CD14-positive monocyte (primary cell): ENCODE measurements around the gene MICAL2. TPM values are rescaled to one million over a fixed set of nuclear protein-coding genes. Genes with fewer than 3 reads are reported as not detected.

ENCODE experiments used
- DNase-seq, 3 donors: peaks; one replicate each; pipeline ENCODE4 v3.0.0-alpha.2; 2011 to 2022
- H2AFZ ChIP-seq: 2 replicates; pipeline ENCODE4 v1.6.0; 2012; ENCODE audit warnings: mild to moderate bottlenecking, low read depth, low read length, inconsistent platforms; ENCODE audit not compliant: insufficient read depth, poor library complexity, severe bottlenecking
- H3K27ac ChIP-seq, 2 donors: 1 replicate in 1 of 2; 2 replicates in 1 of 2; pipeline ENCODE4 v1.5.1; 2012 to 2013; ENCODE audit warnings: low read length in 2 of 2, control low read depth in 1 of 2, inconsistent platforms in 1 of 2, low read depth in 1 of 2, mild to moderate bottlenecking in 1 of 2
- H3K27me3 ChIP-seq, 2 donors: one replicate each; pipeline versions ENCODE4 v1.6.0 to v1.6.1; 2011 to 2013; ENCODE audit warnings: low read length in 2 of 2; ENCODE audit not compliant: control insufficient read depth in 2 of 2, insufficient read depth in 2 of 2
- H3K36me3 ChIP-seq, 2 donors: replicated peaks in 1 of 2; 1 replicate in 1 of 2; 2 replicates in 1 of 2; pipeline versions ENCODE4 v1.5.1 to v1.6.1; 2012 to 2013; ENCODE audit warnings: low read length in 2 of 2, control low read depth in 1 of 2, inconsistent platforms in 1 of 2, mild to moderate bottlenecking in 1 of 2; ENCODE audit not compliant: insufficient read depth in 2 of 2, control insufficient read depth in 1 of 2
- H3K4me1 ChIP-seq, 2 donors: 1 replicate in 1 of 2; 2 replicates in 1 of 2; pipeline versions ENCODE4 v1.5.1 to v1.6.1; 2012 to 2013; ENCODE audit warnings: low read length in 2 of 2, control low read depth in 1 of 2, inconsistent platforms in 1 of 2, mild to moderate bottlenecking in 1 of 2, moderate library complexity in 1 of 2; ENCODE audit not compliant: insufficient read depth in 2 of 2, control insufficient read depth in 1 of 2
- H3K4me2 ChIP-seq: replicated peaks from 2 replicates; pipeline ENCODE3; 2012; ENCODE audit warnings: low read length, moderate library complexity, mild to moderate bottlenecking; ENCODE audit not compliant: poor library complexity, severe bottlenecking; ENCODE audit errors: extremely low read depth
- H3K4me3 ChIP-seq, 3 experiments: fragments of 200-600 bp in 1 of 3; sonication (generic) in 1 of 3; replicated peaks in 1 of 3; 1 replicate in 2 of 3; 2 replicates in 1 of 3; pipeline ENCODE4 v1.5.1; 2011 to 2013; ENCODE audit warnings: low read length in 3 of 3, mild to moderate bottlenecking in 3 of 3, control low read depth in 2 of 3, low read depth in 2 of 3, inconsistent platforms in 1 of 3, moderate library complexity in 1 of 3
- H3K79me2 ChIP-seq: 2 replicates; pipeline ENCODE4 v1.6.0; 2012; ENCODE audit warnings: mild to moderate bottlenecking, control low read depth, inconsistent platforms, low read length, moderate library complexity; ENCODE audit not compliant: insufficient read depth
- H3K9ac ChIP-seq: 2 replicates; pipeline ENCODE4 v1.6.0; 2017; ENCODE audit warnings: low read length, mild to moderate bottlenecking; ENCODE audit not compliant: insufficient read depth, poor library complexity, severe bottlenecking
- H3K9me3 ChIP-seq, 2 donors: replicated peaks in 1 of 2; 1 replicate in 1 of 2; 2 replicates in 1 of 2; pipeline versions ENCODE4 v1.5.1 to v1.6.1; 2012 to 2013; ENCODE audit warnings: low read length in 2 of 2, control low read depth in 1 of 2; ENCODE audit not compliant: control insufficient read depth in 1 of 2, insufficient read depth in 1 of 2
- H4K20me1 ChIP-seq: 2 replicates; pipeline ENCODE4 v1.6.0; 2012; ENCODE audit warnings: mild to moderate bottlenecking, low read length, control low read depth, moderate library complexity; ENCODE audit not compliant: insufficient read depth
- H3K27ac Mint-ChIP-seq, 7 donors: one replicate each; pipeline ENCODE4 v1.8.0; 2020; ENCODE audit warnings: mild to moderate bottlenecking in 7 of 7, mixed read lengths in 7 of 7, moderate library complexity in 6 of 7, inconsistent platforms in 2 of 7
- H3K27me3 Mint-ChIP-seq, 3 donors: one replicate each; pipeline ENCODE4 v1.8.0; 2021 to 2022; ENCODE audit warnings: low read depth in 3 of 3, mild to moderate bottlenecking in 3 of 3, mixed read lengths in 3 of 3, moderate library complexity in 3 of 3, inconsistent platforms in 1 of 3
- H3K36me3 Mint-ChIP-seq, 2 donors: one replicate each; pipeline ENCODE4 v1.8.0; 2020; ENCODE audit warnings: mixed read lengths in 2 of 2, inconsistent platforms in 1 of 2, mild to moderate bottlenecking in 1 of 2
- H3K4me1 Mint-ChIP-seq: one replicate; pipeline ENCODE4 v1.8.0; 2020; ENCODE audit warnings: mild to moderate bottlenecking, mixed read lengths
- H3K4me3 Mint-ChIP-seq, 2 donors: one replicate each; pipeline ENCODE4 v1.8.0; 2020; ENCODE audit warnings: mild to moderate bottlenecking in 2 of 2, mixed read lengths in 2 of 2, moderate library complexity in 1 of 2
- H3K9me3 Mint-ChIP-seq, 7 donors: one replicate each; pipeline ENCODE4 v1.8.0; 2020 to 2022; ENCODE audit warnings: mixed read lengths in 7 of 7, mild to moderate bottlenecking in 6 of 7, moderate library complexity in 6 of 7, inconsistent platforms in 2 of 7
- WGBS: methylation state at CpG from one replicate; pipeline ENCODE4 v1.1.5; 2013; ENCODE audit warnings: missing lambda C conversion rate; ENCODE audit not compliant: insufficient coverage; 5-methylcytosine and 5-hydroxymethylcytosine counted together
- intact Hi-C, 2 donors: fragments of 100-400 bp; cut with micrococcal nuclease; formaldehyde crosslinking; loops; one replicate each; pipeline versions ENCODE4 v1.15.0 to v1.15.1; 2023
- polyA plus RNA-seq, 3 donors: library from polyadenylated mRNA; depleted of rRNA in 1 of 3; unstranded in 2 of 3; stranded (reverse) in 1 of 3; fragments of 300-500 nt in 2 of 3; fragments of >200 nt in 1 of 3; fragmentation: Illumina TruSeq in 2 of 3; gene quantifications; 1 replicate in 2 of 3; 2 replicates in 1 of 3; pipeline ENCODE4 v1.2.3, GENCODE V29; 2012 to 2021
- TF ChIP-seq, protein P1 (sequence below): fragments of 200-600 bp; IDR thresholded peaks from one replicate; pipeline ENCODE4 v1.8.0; 2022; ENCODE audit warnings: antibody characterized with exemption, mild to moderate bottlenecking

Gene MICAL2
- polyA plus RNA-seq, 3 donors: 39.8 to 72.5 (median 44.0) TPM

DNA sequence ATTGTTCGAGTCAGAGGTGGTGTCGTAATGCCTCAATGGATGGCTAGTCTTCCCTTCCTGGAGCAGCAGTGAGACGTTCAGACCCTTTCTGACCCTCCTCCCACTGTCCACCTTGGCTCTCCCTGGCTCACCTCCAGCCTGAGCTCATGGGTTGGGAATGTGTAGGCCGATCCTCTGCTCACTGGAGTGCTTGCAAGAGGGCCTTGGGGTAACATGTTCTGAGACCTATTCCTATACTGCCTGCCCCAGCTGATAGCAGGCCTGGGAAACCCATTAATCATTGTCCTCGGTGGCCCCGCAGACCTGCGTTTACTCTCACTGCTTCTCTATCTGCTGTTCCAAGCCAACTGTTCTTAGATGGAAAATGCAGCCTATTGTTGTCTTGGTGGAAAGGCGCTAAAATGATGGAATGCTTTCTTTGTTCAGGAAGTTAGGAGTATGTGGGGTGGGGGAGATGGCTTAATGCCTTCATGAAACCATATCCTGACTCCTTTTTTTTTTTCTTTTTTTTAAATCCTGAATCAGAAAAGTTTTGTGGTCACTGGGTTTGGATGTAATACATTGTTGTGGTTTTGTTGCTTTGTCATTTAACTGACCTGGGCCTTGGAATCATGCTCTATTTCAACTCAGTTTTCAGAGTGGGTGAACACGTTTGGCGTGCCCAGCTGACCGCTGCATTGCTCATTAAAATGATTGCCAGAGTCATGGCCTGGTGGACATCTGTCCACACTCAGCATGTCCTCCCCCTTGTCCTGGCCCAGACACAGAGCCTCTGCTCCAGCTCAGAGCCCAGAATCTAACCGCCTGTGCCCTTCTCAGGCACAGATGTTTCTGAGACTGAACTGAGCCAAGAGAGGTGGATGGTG lies 72.5 kb downstream of the MICAL2 start:
- H3K4me1 Mint-ChIP-seq: peaks cover 25% of the 10 kb centered on the region
- peak overlapping the region in 5 of 7 donors; percentile 17 to 65 (median 55) for H3K27ac Mint-ChIP-seq
- H3K27me3 ChIP-seq: no peaks in the 10 kb centered on the region
- no peak overlapping the region for H3K4me3 ChIP-seq
- H3K9ac ChIP-seq: no peak overlapping the region
- H3K4me3 Mint-ChIP-seq: no peak overlapping the region
- H3K9me3 ChIP-seq: no peaks in the 10 kb centered on the region
- 63% methylated on average over 7 of the region's 12 CpGs for WGBS
- H3K4me2 ChIP-seq: no peak overlapping the region
- peak overlapping the region in 1 of 2 donors; percentile 11 for H3K27ac ChIP-seq
- H3K27me3 Mint-ChIP-seq: peaks cover 0 to 3% (median 0%) of the 10 kb centered on the region in 3 donors
- TF ChIP-seq, protein P1, sequence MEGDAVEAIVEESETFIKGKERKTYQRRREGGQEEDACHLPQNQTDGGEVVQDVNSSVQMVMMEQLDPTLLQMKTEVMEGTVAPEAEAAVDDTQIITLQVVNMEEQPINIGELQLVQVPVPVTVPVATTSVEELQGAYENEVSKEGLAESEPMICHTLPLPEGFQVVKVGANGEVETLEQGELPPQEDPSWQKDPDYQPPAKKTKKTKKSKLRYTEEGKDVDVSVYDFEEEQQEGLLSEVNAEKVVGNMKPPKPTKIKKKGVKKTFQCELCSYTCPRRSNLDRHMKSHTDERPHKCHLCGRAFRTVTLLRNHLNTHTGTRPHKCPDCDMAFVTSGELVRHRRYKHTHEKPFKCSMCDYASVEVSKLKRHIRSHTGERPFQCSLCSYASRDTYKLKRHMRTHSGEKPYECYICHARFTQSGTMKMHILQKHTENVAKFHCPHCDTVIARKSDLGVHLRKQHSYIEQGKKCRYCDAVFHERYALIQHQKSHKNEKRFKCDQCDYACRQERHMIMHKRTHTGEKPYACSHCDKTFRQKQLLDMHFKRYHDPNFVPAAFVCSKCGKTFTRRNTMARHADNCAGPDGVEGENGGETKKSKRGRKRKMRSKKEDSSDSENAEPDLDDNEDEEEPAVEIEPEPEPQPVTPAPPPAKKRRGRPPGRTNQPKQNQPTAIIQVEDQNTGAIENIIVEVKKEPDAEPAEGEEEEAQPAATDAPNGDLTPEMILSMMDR: no peak
- no peak for DNase-seq
- peaks cover 8 to 15% of the 10 kb centered on the region in 2 donors for H3K4me1 ChIP-seq
- peaks cover 65 to 70% of the 10 kb centered on the region in 2 donors for H3K36me3 Mint-ChIP-seq
- H3K36me3 ChIP-seq: peaks cover 21 to 65% of the 10 kb centered on the region in 2 donors
- no peak overlapping the region for H2AFZ ChIP-seq
- H4K20me1 ChIP-seq: peaks cover 93% of the 10 kb centered on the region
- peaks cover 0 to 3% (median 0%) of the 10 kb centered on the region in 7 donors for H3K9me3 Mint-ChIP-seq
- H3K79me2 ChIP-seq: peaks cover 11% of the 10 kb centered on the region
- intact Hi-C loops: no loop called here

DNA sequence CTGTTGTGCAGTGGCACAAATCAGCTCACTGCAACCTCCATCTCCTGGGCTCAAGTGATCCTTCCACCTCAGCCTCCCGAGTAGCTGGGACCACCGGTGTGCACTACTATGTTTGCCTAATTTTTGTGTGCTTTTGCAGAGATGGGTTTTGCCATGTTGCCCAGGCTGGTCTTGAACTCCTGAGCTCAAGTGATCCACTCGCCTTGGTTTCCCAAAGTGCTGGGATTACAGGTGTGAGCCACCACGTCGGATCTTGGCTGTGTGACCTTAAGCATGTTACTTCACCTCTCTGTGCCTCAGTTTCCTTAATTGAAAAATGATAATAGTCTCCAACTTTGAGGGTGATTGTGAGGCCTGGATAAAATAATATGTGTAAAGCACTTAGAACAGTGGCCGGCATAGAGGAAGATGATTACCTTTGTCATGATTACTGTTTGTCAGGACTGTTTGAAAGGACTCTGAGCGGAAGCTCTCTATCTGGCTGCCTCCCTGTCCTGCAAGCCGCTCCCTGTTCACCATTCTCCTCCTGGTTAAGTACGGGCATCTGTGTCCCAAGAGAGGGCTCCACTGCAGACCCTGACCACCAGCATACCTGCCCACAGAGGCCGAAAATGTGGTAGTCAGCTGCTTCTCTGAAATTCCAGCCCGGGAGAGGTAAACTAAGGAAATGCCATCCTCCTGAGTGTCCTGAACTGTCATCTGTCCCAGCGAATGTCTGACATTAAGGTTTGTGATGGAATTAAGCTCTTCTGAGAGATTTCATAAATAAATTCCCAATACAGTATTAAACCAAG lies 73.6 kb downstream of the MICAL2 start:
- H3K4me1 Mint-ChIP-seq: peaks cover 29% of the 10 kb centered on the region
- intact Hi-C loops: no loop called here
- H3K36me3 Mint-ChIP-seq: peaks cover 65 to 70% of the 10 kb centered on the region in 2 donors
- H3K4me3 Mint-ChIP-seq: no peak overlapping the region
- Histone ChIP-seq H3K27me3 (no peaks in the 10 kb centered on the region), H3K9me3 (no peaks in the 10 kb centered on the region), H3K79me2 (peaks cover 11% of the 10 kb centered on the region), H3K9ac (no peak overlapping the region), H4K20me1 (peaks cover 93% of the 10 kb centered on the region), H3K4me2 (no peak overlapping the region), H3K4me1 (peaks cover 10 to 15% of the 10 kb centered on the region in 2 donors), H2AFZ (no peak overlapping the region), H3K27ac (no peak overlapping the region), H3K36me3 (peaks cover 16 to 72% of the 10 kb centered on the region in 2 donors), H3K4me3 (no peak overlapping the region)
- peaks cover 0 to 2% (median 0%) of the 10 kb centered on the region in 7 donors for H3K9me3 Mint-ChIP-seq
- H3K27ac Mint-ChIP-seq: peak overlapping the region in 1 of 7 donors; percentile 53
- DNase-seq: no peak
- peaks cover 0 to 5% (median 0%) of the 10 kb centered on the region in 3 donors for H3K27me3 Mint-ChIP-seq
- 94% methylated on average over 6 of the region's 12 CpGs for WGBS
- TF ChIP-seq, protein P1: no peak
